ENCODE results near the gene KRT15. TPM values are rescaled to one million over a fixed set of nuclear protein-coding genes. Genes with fewer than 3 reads are reported as not detected.

Gene KRT15
- total and polyA plus RNA-seq, 7 donors: 5.4 to 10.3 (median 9.2) TPM; not detected in 4

DNA sequence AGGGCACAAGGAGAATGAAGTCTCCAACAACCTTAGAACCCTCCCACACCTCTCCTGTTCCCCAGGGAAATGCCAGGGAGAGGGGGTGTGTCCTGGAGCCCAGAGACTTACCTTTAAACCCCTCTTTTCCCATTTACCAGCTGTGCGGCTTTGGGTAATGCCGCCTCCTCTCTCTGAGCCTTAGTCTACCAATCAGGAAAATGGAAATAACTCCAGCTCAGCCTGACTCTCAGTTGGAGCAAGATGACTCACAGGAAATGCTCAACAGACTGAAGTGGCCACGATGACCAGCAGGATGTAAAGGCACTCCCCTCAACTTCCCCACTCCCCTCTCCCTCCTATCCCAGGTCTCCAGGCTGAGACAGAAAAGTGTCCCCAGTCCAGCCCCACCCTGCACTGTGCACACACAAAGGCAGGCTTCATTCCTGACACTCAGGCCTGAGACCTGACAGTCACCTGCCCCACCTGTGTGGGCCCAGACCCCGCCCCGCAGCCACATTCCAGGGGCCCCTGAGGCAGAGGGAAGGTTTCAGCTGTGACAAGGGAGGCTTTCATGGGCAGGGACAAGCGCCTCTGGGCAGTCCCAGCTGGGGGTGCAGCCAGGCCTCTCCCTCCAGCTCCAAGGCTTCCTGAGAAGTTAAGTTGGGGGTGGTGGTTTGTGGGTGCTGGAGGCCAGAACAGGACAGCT is 3.0 kb upstream of the KRT15 start:
- H3K27ac ChIP-seq: no peak overlapping the region
- 26 to 60% methylated on average over 6 of the region's 6 CpGs for WGBS, 2 donors
- TF ChIP-seq EP300 (IDR thresholded peaks at IDR 0.05) (no peak), POLR2AphosphoS5 (IDR thresholded peaks at IDR 0.05) (no peak), POLR2A (IDR thresholded peaks at IDR 0.05) (no peak)
- TF ChIP-seq, protein P1, sequence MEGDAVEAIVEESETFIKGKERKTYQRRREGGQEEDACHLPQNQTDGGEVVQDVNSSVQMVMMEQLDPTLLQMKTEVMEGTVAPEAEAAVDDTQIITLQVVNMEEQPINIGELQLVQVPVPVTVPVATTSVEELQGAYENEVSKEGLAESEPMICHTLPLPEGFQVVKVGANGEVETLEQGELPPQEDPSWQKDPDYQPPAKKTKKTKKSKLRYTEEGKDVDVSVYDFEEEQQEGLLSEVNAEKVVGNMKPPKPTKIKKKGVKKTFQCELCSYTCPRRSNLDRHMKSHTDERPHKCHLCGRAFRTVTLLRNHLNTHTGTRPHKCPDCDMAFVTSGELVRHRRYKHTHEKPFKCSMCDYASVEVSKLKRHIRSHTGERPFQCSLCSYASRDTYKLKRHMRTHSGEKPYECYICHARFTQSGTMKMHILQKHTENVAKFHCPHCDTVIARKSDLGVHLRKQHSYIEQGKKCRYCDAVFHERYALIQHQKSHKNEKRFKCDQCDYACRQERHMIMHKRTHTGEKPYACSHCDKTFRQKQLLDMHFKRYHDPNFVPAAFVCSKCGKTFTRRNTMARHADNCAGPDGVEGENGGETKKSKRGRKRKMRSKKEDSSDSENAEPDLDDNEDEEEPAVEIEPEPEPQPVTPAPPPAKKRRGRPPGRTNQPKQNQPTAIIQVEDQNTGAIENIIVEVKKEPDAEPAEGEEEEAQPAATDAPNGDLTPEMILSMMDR (IDR thresholded peaks at IDR 0.05): no peak
- H3K4me3 ChIP-seq: no peak overlapping the region
- intact Hi-C loops (cut with DNase I): no loop called here
- no peaks in the 10 kb centered on the region for H3K4me1 ChIP-seq
- DNase-seq: no peak
- peaks cover 0 to 9% (median 6%) of the 10 kb centered on the region in 3 donors for H3K27me3 ChIP-seq
- H3K36me3 ChIP-seq: no peaks in the 10 kb centered on the region
- H3K9me3 ChIP-seq: no peaks in the 10 kb centered on the region

DNA sequence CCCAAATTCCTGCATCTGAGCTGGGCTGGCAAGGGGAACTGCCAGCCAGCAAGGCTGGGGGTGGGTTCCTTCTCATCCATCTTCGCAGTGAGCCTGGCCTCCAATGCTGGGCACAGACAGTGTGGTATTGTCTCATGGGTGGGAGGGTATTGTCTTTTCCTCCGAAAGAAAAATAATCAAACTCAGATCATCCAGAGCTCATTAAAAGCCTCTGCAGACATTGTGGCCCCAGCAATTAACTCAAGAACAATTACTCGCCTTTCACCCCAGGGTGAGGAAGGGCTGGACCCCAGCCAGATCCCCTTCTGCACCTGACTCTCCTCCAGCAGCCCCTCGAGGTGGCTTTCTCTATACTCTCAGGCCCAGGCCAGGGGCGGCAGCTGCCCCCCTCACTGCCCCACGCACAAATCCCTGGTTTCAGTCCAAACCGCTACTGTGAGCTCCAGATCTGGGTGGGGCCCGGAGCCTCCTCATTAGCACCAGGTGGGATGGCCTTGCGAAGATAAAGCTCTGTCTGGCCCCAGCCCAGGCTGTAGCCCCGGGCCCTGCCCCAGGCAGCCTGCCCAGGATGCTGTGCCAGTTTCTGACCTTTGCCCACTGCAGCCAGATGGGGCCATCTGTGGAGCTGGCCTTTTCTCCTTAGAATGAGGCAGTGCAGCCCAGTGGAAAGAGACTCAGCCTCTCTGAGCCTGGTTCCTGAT is 2.3 kb upstream of the KRT15 start:
- Histone ChIP-seq H3K27ac (no peak overlapping the region), H3K27me3 (peaks cover 0 to 7% (median 4%) of the 10 kb centered on the region in 3 donors), H3K36me3 (no peaks in the 10 kb centered on the region), H3K4me1 (no peaks in the 10 kb centered on the region), H3K9me3 (no peaks in the 10 kb centered on the region), H3K4me3 (no peak overlapping the region)
- DNase-seq: no peak
- intact Hi-C loops (cut with DNase I): no loop called here
- TF ChIP-seq EP300 (IDR thresholded peaks at IDR 0.05): no peak
- no peak for TF ChIP-seq POLR2A (IDR thresholded peaks at IDR 0.05)
- no peak for TF ChIP-seq POLR2AphosphoS5 (IDR thresholded peaks at IDR 0.05)
- TF ChIP-seq, protein P1 (IDR thresholded peaks at IDR 0.05): no peak
- WGBS, 2 donors: 15 to 56% methylated on average over 10 of the region's 10 CpGs

DNA sequence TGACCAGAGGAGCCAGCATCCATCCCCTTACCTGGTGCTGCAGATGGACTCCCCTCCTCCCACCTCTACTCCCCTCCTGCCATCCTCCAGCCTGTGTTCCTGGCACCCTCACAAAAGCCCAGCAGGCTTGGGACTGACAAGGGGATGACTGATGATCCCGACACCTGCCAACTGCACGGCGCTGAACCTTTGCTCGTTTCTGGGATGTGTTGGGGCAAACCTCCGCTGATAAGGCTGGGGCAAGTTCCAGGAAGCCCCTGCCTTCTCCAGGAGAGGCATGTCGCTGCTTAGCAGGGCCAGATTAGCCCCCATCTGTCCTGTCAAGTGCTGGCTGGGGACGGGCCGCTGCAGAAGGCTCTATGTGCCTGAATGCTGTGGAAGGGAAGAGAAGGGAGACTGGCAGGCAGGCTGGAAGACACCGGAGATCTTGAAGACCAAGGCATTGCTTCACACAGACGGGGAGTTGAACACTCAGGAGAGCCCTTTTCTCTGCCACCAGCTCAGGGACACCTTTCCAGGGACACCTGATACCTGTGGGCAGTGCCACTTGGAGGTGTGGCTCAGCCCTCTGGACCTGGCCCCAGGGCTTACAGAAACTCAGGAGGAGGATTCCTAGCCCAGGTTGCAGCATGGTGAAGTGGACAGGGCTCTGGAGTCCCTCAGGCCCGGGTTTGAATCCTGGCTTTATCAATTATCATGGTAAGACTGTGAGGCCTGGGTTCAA is 973 bp upstream of the KRT15 start:
- H3K4me1 ChIP-seq: no peaks in the 10 kb centered on the region
- intact Hi-C loops (cut with DNase I): no loop called here
- H3K36me3 ChIP-seq: no peaks in the 10 kb centered on the region
- H3K9me3 ChIP-seq: no peaks in the 10 kb centered on the region
- 23 to 58% methylated on average over 11 of the region's 11 CpGs for WGBS, 2 donors
- TF ChIP-seq, protein P1 (IDR thresholded peaks at IDR 0.05): no peak
- no peak for TF ChIP-seq POLR2AphosphoS5 (IDR thresholded peaks at IDR 0.05)
- no peak for TF ChIP-seq POLR2A (IDR thresholded peaks at IDR 0.05)
- TF ChIP-seq EP300 (IDR thresholded peaks at IDR 0.05): no peak
- H3K27ac ChIP-seq: no peak overlapping the region
- no peak for DNase-seq
- peaks cover 0 to 7% (median 4%) of the 10 kb centered on the region in 3 donors for H3K27me3 ChIP-seq
- no peak overlapping the region for H3K4me3 ChIP-seq

DNA sequence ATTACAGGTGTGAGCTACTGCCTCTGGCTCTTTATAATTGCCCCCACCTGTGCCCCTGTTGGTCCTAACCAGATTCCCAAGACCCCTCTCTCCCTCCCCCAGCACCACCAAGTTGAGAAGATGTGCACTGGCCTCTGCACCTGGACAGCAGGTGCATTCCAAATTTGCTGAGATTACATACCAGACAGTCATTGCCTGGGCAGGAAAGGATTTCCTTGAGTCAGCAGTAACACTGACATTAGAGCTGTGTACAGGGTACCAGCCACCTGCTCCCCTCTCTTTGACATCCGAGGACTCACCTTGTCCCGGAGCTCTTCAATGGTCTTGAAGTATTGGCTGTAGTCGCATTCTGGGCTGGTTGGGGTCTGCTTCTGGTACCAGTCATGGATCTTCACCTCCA is 659 bp downstream of the KRT15 start:
- Histone ChIP-seq H3K4me1 (no peaks in the 10 kb centered on the region), H3K27me3 (peaks cover 0 to 7% (median 4%) of the 10 kb centered on the region in 3 donors), H3K4me3 (no peak overlapping the region), H3K36me3 (no peaks in the 10 kb centered on the region), H3K9me3 (no peaks in the 10 kb centered on the region), H3K27ac (no peak overlapping the region)
- no peak for TF ChIP-seq POLR2A (IDR thresholded peaks at IDR 0.05)
- no peak for TF ChIP-seq EP300 (IDR thresholded peaks at IDR 0.05)
- no peak for TF ChIP-seq POLR2AphosphoS5 (IDR thresholded peaks at IDR 0.05)
- TF ChIP-seq, protein P1 (IDR thresholded peaks at IDR 0.05): no peak
- DNase-seq: no peak
- intact Hi-C loops (cut with DNase I): no loop called here
- 90 to 92% methylated on average over 3 of the region's 3 CpGs for WGBS, 2 donors
